CMK (cell line): ENCODE data around the gene PPP1R37.

Experiments used
- DNase-seq: peaks from one replicate; pipeline ENCODE4 v3.0.0-alpha.2; 2010; ENCODE audit warnings: low read depth

PPP1R37 gene

DNA sequence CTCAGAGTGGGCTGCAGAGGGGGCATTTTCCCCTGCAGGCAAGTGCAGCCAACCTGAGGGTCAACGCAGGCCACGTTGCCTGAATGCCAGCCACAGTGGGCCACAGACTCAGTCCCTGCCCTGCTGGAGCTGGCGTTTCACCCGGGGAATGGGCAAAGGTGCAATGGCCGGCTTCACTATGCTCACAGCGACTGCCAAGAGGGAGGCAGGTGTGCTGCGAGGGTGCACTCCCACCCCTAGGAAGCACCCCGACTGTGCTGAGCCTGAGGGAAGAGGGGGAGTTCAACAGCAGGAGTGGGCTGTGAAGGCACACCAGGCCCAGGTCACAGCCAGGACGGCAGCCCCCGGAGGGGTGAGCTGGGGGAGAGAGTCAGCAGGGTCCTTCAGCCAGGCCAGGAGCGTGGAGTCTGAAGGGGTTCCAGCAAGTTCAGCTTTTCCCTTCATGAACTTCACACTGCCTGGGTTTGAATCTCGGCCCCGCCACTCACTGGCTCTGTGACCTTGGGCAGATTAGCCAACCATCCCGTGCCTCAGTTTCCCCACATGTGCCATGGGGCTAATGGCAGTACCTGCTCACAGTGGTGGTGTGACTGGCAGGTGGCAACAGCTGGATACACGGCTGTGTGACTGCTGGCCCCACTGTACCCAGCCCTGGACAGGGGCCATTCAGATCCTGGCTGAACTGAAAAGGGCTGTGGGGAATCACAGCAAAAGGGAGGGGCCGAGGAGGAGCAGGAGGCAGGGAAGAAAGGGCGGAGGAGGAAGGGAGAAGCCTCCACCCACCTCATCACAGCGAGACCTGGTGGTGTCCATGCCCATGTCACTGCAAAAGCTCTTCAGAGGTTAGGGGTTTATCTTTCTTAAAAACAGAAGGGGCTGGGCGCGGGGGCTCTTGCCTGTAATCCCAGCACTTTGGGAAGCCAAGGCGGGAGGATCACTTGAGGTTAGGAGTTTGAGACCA, 77.4 kb downstream of the PPP1R37 start:
- no peak for DNase-seq

DNA sequence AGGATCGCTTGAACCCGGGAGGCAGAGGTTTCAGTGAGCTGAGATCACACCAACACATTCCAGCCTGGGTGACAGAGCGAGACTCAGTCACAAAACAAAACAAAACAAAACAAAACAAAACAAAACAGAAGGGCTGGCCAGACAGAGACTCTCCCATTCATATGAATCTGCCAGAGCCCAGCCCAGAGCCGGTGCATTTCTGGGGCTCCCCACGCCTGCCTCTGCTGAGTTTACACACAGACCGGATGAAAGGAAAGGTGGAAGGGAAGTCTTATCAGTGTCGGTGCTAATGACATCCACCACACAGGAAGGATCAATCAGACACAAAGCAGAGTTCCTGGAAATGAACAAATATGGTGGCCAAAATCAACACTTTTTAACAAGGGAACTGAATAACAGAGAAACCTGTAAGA, 78.2 kb downstream of the PPP1R37 start:
- no peak for DNase-seq

DNA sequence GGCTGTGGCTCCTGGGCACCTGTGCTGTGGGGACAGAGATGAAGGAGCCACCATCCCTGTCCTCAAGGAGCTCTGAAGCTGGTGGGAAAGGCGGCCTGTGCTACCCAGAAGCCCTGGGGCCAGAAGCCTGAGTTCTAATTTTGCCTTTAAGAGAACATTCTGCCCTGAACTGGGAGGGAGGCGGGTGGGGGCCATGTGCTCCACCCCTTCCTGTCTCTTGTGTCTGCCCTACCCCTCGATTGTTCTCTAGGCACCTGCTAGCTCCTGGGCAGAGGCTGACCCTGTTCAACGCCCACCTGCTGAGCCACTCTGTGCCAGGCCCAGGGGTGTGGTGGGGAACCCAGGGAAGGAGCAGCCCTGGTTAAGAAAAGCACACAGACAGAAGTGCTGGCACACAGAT, 79.2 kb downstream of the PPP1R37 start:
- no peak for DNase-seq

DNA sequence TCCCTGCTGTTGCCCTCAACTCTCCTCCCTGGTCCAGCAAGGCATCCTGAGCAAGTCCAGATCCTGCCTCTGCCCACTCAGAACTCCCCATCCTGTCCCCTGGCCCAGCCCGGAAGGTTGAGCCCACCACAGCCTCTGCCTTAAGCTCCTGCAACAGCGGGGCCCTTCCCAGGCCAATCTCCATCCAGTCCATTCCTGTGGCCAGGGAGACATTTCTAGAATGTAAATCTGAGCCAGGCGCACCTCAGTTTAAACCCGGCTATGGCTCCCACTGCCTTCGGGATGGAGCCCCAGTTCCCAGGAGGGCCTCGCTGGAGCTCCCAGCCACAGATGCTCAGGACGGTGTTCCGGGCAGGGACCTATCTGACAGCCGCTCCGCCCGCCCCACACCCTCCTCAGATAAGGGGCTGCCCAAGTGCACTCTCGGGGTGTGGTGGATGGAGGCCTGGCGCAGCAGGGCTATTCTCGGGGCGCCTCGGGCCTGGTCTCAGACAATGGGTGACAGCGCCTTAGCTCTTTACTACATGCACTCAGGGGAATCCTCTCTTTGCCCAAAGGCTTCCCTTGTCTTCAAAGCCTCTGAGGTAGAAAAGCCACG, 79.7 kb downstream of the PPP1R37 start:
- no peak for DNase-seq

DNA sequence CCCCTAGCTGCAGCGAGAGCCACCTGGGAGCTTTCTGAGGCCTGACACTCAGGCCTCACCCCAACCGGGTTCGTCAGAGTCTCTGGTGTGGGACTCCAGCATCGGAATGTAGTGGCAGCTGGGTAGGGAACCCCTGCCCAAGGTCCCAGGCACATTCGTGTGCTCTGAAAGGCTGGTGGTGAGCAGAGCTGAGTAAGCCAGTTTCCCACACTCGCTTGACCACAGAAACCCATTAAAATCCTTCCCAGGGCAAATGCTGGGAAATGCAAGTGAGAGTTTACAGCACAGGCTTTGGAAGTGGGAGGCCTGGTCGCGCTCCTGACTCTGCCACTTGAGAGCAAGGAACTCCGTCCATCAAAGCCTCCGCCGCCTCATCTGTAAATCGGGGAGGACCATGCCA, 80.8 kb downstream of the PPP1R37 start:
- DNase-seq = no peak

DNA sequence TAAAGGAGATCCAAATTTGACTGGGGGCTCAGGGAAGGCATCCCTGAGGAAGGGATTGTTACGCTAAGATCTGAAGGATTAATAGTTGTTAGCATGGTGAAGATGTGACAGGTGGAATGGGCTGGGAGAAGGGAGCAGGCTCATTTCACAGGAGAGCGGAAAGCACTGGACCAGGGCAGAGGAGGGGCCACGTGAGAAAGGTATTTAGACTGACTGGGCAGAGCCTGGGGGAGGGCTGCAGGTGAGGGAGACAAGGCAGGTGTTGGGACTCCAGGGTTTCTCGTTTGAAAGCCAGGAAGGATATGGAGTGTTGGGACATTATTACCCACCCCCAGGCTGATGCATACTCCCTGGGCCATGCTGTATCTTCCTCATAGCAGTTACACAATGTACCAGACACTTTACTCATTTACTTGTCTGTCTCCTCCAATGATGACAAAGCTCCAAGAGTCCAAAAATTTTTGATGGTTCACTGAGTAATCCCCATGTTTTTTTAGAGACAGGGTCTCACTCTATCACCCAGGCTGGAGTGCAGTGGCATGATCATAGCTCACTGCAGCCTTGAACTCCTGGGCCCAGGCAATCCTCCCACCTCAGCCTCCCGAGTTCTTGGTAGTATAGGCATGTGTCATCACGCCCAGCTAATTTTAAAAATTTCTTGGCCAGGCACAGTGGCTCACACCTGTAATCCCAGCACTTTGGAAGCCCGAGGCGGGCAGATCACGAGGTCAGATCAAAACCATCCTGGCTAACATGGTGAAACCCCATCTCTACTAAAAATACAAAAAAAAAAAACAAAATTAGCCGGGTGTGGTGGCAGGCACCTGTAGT, 82.8 kb downstream of the PPP1R37 start:
- DNase-seq = no peak

DNA sequence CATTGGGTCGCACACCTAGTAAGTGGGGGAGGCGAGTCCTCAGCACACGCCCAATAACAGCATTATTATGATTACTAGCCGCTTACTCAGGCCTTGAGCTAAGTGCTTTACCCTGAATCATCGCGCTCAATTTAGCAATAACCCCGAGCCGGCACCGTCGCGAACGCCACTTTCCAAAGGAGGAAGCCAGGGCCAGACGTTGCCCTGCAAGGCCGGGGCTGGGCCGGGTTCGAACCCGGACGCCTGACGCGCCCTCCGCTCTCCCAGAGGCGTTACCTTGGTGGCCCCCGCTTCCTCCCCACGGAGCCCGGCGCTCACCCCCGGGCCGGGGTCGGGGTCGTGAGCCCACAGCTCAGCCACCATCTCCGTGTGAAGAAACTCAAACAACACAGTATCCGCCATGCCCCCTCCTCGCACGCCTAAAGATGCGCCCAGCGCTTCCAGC, 84.9 kb downstream of the PPP1R37 start, which contains the start of gene TRAPPC6A:
TSS of gene TRAPPC6A (minus strand) at position 421 of the 445 bp plus-strand sequence. CDS start at position 402, 19 bp downstream.
- DNase-seq = no peak

DNA sequence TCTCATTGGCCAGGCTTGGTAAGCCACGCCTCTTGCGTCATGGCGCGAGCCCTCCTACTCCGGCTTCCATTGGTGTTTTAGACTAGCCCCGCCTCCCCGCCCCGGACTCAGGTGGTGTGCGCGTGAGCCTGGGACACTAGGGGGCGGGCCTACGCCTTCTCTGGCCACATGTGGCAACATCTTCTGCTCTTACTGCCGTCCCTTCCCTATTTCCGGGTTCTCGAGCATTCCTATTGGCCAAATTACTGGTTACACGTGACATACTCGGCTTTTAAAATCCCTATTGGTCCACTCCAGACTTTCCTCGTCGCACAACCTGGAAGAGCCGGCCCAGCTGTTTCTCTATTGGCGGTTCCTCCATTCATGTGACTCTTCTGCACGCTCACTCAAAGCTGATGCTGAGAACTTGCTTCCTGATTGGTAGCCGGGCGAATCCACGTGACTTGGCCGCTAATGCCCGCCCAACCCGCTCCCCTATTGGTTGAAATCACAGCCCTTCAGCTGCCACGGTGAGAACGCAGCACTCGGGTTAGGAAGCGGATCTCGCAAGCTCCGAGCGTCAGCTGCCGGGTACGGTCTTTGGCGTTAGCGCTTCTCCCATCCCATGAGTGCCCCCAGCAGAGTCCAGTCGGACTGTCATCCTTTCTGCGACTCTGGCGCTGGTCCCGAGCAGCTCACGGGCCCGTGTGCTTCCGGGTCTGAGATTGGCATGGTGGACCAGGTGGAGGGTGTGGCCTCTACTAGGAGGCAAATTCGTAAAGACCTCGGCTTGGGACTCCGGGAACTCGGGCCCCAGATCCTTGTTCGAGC, 85.5 kb downstream of the PPP1R37 start, which contains the start of gene BLOC1S3:
TSS of gene BLOC1S3 (plus strand) at position 523 of the 810 bp plus-strand sequence. CDS start 513 bp downstream, outside the sequence.
- peak; percentile 100 for DNase-seq

DNA sequence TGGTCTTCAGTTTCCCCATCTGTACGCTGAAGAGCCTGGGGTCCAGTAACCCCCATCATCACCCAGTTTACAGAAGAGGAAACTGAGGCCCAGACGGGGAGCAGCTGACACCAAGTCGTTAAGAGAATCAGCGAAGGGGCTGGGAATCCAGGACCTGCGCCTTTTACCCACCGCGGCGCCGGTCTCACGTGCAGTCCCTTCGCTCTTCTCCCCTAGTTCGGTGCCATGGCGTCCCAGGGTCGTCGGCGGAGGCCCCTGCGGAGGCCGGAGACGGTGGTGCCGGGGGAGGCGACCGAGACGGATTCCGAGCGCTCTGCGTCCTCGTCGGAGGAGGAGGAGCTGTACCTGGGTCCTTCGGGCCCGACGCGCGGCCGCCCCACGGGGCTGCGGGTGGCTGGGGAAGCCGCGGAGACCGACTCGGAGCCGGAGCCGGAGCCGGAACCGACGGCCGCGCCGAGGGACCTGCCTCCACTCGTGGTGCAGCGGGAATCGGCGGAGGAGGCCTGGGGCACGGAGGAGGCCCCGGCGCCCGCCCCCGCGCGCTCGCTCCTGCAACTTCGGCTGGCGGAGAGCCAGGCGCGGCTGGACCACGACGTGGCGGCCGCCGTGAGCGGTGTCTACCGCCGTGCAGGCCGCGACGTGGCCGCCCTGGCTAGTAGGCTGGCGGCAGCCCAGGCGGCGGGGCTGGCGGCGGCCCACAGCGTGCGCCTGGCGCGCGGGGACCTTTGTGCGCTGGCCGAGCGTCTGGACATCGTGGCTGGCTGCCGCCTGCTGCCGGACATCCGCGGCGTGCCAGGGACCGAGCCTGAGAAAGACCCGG, 86.3 kb downstream of the PPP1R37 start:
- DNase-seq = no peak

DNA sequence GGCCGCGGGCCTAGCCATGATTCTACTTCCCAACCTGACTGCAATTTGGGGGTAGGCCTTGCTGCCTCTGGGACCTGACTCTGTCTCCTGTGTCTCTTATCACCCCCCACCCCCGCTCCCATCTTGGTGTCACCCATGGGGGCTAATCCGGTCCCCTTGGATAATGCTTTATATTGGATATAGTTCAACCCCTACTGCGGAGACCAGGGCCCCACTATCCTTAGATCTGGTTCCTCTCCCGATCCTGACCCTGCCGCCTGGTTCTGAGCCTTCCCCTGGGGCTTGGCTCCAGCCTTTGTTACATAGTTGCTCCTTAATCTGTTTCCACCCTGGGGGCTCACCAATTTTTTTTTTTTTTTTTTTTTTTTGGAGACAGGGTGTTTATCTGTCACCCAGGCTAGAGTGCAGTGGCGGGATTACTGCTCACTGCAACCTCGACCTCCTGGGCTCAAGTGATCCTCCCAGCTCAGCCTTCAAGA, 87.0 kb downstream of the PPP1R37 start:
- no peak for DNase-seq

DNA sequence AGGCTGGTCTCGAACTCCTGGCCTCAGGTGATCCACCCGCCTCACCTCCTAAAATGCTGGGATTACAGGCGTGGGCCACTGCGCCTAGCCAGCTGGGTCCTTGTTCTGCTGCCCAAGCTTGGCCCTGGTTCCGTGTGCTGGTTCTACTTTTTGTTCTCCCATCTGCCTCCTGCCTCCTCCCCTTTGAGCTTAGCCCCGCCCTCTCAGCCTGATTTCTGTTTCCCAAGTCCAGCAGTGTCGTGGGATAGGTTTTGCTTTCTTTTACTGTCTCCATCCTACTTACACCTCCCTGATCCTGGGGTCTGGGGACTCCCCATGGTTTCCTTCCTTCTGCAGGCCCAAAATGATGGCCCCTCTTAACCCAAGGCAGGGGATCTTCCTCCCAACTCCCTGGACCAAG, 88.0 kb downstream of the PPP1R37 start:
- DNase-seq = no peak

DNA sequence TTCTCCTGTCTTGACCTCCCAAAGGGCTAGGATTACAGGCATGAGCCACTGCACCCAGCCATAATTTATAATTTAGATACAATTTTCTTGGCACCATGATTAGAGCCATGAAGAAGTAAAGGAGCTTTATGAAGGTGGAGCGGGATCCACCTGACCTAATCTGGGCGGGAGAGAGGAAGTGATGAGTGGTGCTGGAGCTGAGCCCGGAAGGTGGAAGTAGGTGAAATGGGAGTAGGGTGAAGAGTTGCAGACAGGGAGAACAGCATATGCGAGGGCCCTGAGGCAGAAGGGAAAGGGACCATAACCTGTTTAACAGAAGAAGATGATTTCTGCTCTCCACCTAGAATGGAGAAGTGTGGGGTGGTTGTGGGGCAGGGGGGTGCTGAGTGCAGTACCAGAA, 89.8 kb downstream of the PPP1R37 start:
- DNase-seq = no peak

DNA sequence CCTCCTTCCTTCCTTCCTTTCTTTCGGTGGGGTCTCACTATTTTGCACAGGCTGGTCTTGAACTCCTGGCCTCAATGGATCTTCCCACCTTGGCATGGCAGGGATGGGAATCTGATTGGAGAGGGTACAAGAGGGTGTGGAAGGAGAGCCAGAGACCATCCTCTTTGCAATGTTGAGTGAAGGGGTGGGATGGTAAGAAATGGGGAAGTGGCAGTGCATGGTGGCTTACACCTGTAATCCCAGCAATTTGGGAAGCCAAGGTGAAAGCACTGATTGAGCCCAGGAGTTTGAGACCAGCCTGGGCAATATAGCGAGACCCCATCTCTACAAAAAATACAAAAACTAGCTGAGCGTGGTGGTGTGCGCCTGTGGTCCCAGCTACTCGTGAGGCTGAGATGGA, 91.1 kb downstream of the PPP1R37 start:
- DNase-seq = no peak

DNA sequence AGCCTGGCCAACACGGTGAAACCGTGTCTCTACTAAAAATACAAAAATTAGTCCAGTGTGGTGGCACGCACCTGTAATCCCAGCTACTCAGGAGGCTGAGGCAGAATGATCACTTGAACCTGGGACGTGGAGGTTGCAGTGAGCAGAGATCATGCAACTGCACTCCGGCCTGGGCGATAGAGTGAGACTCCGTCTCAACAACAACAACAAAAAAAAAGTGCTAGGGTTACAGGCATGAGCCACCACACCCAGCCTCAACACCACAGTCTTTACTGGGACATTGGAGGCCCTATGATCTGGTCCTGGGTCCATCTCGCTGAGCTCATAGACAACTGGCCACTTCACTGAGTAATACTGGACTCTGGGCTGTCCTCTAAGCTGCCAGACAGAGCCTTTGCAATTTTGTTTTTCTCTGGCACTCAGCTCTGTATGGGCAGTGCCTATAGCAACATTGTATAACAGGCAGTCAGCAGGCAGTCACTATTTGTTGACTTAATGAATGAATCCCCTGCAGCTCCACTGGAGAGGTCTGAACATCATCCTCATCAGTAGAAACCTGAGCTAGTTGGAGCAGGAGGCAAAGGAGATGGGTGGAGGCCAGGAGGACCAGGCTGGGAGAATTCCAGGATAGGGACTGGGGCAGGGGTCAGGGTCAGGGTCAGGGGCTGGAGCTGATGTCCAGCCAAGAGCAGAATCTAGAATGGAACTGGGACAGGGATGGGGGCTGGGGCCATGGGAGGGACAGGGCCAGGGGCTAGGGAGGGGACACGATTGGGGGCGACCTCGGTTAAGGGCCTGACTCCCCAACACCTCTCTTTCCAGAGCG, 93.7 kb downstream of the PPP1R37 start:
- no peak for DNase-seq

DNA sequence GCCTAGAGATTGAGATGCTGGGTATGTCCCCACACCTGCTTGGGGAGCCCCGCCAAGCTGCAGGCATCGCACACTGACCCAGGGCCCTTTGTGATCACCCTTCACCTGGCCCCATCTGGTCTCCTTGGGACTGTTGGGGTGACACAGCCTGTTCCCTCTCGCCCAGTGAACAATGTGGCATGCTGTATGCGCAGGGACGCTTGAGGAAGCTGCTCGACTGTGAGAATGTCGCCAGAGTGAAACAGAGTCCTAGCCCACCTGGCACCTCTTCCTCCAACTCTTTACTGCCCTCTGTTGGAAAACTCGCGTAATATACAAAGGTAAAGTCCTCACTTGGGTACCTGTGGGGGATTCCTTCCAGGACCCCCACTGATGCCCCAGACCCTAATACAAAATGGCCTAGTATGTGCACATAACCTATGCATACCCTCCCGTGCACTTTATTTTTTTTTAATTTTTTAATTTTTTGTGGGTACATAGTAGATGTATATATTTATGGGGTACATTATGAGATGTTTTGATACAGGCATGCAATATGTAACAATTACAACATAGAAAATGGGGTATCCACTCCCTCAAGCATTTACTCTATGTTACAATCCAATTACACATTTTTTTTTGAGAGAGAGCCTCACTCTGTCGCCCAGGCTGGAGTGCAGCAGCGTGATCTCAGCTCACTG, 94.6 kb downstream of the PPP1R37 start:
- no peak for DNase-seq

DNA sequence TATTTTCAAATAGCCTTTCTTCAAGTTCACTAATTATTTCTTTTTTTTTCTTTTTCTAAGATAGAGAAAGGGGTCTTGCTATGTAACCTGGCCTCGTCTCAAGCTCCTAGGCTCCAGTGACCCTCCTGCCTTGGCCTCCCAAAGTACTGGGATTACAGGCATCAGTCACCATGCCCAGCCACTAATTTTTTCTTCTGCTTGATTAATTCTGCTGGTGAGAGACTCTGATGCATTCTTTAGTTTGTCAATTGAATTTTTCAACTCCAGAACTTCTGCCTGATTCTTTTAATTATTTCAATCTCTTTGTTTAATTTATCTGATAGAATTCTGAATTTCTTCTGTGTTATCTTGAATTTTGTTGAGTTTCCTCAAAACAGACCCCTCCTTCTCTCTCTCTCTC, 97.0 kb downstream of the PPP1R37 start:
- no peak for DNase-seq

DNA sequence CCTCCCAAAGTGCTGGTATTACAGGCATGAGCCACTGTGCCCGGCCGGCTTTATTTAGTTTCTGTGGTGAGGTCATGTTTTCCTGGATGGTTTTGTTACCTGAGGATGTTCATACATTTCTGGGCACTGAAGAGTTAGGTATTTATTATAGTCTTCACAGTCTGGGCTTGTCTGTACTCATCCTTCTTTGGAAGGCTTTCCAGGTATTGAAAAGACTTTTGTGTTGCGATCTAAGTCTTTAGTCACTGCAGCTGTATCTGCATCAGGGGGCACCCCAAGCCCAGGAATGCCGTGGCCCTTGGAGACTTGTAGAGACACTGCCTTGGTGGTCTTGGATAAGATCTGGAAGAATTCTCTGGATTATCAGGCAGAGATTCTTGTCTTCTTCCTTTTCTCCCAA, 98.4 kb downstream of the PPP1R37 start:
- no peak for DNase-seq

DNA sequence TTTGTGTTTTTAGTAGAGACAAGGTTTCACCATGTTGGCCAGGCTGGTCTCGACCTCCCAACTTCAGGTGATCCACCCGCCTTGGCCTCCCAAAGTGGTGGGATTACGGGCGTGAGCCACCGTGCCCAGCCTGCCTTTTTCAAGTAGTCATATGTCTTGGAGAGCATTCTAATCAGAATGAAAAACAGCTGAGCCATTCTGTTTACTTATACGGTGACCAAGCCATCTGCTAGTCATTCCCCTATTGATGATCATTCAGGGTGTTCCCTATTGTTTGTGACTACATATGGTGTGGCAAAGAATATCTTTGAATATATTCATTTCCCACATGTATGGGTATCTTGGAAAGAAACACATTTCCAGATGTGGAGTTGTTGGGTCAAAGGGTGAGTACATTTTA, 102.8 kb downstream of the PPP1R37 start:
- DNase-seq = no peak
